Occipital lobe (tissue), 2 donors: ENCODE results near the gene MCTP2. TPM values are rescaled to one million over a fixed set of nuclear protein-coding genes. Genes with fewer than 3 reads are reported as not detected.

Experiments used
- DNase-seq: peaks from one replicate; lab custom pipeline; 2025; lab: John Stamatoyannopoulos, UW
- total RNA-seq: library from RNA; depleted of rRNA; stranded (reverse); fragments of >200 nt; gene quantifications from one replicate; pipeline ENCODE4 v1.2.3, GENCODE V29; 2014

The MCTP2 gene, protein sequence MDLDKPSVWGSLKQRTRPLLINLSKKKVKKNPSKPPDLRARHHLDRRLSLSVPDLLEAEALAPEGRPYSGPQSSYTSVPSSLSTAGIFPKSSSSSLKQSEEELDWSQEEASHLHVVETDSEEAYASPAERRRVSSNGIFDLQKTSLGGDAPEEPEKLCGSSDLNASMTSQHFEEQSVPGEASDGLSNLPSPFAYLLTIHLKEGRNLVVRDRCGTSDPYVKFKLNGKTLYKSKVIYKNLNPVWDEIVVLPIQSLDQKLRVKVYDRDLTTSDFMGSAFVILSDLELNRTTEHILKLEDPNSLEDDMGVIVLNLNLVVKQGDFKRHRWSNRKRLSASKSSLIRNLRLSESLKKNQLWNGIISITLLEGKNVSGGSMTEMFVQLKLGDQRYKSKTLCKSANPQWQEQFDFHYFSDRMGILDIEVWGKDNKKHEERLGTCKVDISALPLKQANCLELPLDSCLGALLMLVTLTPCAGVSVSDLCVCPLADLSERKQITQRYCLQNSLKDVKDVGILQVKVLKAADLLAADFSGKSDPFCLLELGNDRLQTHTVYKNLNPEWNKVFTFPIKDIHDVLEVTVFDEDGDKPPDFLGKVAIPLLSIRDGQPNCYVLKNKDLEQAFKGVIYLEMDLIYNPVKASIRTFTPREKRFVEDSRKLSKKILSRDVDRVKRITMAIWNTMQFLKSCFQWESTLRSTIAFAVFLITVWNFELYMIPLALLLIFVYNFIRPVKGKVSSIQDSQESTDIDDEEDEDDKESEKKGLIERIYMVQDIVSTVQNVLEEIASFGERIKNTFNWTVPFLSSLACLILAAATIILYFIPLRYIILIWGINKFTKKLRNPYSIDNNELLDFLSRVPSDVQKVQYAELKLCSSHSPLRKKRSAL
- total RNA-seq = 0.62 TPM

DNA sequence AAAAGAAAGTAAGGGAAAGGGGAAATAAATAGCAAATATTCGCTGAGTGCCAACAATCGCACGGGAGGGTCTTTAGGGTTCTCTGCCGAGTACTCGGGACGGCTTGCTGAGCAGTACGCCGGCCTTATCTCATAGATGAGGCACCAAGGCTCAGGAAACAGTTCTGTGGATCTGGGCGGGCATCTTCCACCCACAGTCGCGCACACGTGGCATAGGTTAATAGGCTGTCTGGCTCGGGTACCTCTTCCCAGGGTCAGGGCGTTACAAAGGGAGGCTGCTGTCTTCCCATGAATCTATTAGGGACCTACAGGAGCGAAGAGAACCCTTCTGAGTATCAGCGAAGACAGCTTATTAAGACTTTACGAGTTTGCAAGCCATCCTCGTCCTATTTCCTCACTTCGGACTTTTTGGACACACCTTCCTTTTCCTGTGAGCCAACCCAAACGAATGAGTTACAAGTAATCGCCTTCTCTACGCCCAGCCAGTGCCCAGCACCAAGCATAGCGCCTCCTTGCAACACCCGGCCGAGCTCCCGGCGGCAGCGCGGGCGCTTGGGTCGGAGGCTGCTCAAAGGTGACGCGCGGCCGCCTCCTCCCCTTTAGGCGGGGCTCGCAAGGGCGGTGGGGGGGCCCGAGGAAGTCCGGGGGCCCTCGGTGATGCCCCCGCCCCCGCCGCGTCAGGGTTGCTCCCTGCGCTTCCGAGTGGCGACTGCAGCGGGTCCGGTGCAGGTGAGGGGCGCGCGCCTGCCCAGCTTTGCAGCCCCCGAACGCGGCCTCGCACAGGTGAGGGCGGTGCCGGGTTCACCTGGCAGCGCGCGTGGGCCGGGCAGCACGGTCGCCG lies at the start of gene MCTP2:
TSS of gene MCTP2 (plus strand) at position 679 of the 840 bp plus-strand sequence. CDS start 66,705 bp downstream, outside the sequence.
- no peak for DNase-seq

DNA sequence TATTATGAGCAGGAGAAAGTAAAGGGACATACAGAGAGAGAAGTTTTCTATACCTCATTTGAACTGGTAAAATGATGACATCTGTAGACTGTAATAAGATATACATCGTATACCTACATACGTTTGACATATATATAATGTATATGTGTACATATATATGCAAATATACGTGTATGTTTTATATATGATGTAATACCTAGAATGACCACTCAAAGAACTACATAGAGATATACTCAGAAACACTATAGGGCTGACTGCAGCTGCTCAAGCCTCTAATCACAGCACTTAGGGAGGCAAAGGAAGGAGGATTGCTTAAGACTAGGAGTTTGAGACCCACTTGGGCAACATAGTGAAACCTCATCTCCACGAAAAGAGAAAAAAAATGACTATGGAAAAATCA lies 48.5 kb upstream of the MCTP2 start:
- DNase-seq = no peak

DNA sequence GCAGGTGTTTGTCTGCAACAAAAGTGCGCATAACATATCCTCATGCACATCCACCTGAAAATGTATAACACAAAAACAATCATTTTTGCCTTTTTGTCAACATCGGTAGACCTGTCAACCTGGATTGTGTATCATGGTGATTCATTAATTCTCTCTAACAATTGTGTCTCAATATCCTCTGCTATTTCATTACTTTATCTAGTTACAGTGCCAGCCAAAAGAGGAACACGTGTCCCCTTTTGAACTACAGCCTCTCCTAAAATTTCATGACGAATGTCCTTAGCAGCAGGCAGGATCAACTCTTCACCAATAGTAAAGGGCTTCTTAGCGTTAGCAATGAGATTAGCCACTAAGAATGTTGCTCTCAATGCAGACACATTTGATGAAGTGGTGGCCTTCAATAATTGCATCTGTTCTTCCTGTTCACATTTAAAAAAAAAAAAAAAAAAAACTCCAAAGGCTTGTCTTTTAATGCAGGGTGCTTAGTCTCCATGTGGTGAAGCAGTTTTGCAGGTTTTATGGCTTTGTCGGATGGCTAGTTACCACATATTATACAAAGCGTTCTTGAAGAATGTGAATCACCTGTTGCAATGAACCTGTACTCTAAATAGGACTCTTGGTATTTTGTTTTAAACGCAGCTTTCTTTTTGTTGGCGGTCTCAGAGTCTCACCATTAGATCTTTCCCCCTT lies 45.7 kb upstream of the MCTP2 start:
- DNase-seq = no peak

DNA sequence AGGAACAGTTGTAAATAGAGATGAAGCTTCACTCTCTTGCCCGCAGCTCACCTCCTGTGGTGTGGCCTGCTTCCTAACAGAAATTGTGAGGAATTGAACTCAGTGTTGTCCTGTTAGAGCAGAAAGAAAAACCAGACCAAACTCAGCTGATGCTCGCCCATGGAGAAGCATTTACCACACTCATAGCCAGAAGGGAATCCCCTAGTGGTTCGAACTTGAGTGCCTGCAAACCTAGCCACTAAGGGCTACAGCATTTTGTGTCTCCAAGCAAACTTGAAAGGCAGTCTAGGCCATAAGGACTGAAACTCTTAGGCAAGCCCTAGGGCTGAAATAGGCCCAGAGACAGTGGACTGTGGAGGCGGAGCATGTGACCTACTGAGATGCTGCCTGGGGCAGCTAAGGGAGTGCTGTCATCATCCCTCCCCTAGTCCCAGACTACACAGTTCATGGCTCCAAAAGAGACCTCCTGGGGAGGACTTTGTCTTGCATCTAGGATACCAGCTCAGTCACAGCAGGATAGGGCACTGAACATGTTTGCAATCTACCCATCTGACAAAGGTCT lies 44.5 kb upstream of the MCTP2 start:
- no peak for DNase-seq

DNA sequence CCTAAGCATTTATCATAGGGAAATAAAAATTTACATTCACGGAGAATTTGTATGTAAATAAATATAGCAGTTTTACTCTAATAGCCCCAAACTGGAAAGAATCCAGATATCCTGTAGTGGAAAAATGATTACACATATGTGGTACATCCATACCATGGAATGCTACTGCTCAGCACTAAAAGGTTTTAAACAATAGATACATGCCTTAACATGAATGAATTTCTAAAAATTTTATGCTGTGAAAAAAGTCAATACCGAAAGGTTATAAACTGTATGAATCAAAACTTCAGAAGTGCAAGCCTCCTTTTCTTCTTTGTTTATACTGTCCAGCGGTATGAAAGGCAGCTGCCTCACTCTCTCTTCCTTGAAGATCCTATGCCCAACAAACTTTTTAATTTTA lies 37.5 kb upstream of the MCTP2 start:
- no peak for DNase-seq

DNA sequence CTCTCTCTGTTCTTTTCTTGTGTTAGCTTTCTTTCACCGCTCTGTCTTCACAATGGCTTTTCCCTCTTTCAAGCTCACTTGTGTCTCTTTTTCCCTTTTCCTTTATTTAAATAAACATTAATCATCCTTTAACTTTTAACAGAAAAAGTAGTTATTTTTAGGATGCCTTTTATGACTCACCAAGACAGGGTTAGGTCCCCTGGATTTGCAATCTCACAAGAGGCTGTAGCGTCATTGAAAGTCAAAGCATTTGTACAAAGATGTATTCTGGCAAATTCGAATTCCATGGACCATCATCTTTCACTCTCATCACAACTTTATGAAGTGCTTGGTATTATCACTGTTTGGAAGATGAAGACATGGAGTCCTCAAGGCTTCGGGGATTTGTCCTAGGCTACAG lies 34.8 kb upstream of the MCTP2 start:
- no peak for DNase-seq

DNA sequence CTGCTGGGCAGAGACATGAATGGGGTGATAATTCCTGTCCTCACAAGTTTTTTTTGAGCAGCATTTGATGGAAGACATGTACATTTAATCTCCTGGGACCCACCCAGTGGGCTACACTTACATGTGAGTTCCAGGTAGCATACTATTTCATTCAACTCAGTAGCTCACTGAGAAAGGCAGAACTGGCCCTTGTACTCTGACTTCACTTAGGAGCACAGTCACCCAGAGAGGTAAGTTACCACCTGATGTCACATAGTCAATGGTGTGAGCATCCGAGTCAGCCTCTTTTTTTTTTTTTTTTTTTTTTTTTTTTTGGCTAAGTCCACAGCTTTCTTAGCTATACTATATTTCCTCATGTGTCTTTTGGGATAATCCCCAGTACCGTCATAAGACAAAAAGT lies 32.7 kb upstream of the MCTP2 start:
- no peak for DNase-seq

DNA sequence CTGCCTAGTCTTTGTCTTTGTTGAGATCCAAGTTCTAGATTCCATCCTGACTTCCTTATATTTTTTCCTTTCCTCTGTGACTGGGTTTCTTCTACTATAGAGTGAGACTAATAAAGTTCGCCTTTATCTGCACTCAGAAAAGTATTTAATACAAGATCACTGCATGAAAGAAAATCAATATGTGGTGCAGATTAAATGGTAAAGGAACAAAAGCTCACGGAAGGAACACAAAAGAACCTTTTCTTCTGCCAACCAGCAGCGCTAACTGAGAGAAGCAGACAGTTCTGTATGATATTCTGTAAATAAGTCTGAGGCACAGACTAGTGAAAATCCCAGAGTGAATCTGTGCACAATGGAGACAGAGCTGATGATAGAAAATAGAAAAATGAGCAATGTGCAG lies 31.6 kb upstream of the MCTP2 start:
- no peak for DNase-seq

DNA sequence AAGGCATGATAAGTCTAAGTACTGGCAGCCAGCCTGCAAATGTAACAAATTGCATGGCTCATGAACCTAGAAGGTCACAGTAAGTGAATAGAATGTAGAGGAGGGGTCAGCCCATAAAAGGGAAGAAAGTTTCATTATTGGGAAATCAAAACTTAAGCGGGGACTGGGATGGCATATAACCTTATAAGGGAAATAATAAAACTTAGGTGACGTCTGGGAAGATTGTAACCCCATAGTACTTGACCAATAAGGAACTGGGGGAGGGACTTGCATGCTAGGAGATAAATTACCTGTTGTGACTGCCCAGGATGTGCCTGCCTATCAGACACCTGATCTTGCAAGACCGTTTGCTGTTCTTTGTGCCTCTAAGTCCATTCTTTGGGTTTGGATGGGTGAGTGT lies 28.1 kb upstream of the MCTP2 start:
- no peak for DNase-seq

DNA sequence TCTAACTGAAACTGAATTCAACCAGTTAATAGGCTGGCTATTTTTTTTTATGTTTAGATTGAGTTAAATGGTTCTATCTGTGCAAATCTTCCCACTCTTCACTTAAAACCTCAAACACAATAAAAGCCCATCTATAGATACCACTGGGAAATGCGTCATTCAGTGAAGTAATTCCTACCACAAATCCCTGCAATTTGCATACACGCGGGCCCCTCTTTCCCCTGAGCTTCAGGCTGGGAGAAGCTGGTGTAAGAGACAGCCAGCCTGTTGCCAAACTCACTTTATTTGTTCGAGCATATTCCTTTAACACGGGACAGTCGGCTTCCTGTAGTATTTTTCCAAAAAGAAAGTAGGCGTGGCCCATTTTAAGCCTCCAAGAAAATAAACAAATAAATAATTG lies 26.0 kb upstream of the MCTP2 start:
- DNase-seq = no peak

DNA sequence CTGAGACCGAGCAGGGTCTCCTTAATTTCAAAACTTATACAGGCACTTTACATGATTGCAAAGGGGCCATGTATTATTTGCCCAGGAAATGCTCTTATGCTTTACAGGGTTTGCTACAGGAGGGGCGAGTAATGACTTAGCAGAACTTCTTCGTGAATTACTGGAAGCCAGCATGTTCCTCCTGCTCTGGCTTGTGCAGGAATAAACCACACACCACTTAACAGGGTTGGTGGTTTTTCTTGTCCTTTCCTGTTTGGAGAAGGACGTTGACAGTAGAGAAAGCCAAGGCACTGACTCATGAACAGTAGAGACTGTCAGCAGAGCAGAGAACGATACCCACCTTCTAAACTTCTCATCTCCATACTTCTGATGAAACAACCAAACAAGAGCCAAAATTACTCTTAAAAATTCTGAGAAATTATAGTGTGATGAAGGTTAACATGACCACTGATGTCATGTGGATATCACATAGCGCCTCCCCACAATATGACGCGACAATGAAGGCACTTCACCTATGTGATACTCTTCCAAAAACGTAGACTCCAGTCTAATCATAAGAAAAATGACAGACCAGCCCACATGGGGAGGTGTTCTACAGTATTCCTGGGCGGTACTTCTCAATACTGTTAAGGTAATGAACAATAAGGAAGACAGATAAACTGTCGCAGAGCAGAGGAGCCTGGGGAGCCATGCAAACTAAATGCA lies 24.7 kb upstream of the MCTP2 start:
- DNase-seq = no peak

DNA sequence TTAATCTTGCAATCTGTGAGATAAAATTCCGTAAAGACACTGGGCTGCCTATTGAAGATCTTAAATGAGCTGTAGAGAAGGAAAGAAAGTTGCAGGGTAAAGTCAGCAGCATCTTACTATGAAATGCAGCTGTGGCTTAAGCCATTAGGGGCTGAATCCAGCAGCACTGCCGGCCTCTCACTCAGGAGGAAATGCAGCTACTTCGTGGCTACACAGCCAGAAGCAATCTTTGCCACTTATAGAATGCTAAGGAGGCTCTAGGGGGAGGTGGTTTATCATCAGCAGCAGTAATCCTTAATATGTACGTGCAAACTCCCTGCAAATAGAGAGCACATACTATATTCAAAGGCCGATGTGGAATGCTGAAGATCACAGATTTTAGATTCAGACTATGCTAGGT lies 19.1 kb upstream of the MCTP2 start:
- DNase-seq = no peak

DNA sequence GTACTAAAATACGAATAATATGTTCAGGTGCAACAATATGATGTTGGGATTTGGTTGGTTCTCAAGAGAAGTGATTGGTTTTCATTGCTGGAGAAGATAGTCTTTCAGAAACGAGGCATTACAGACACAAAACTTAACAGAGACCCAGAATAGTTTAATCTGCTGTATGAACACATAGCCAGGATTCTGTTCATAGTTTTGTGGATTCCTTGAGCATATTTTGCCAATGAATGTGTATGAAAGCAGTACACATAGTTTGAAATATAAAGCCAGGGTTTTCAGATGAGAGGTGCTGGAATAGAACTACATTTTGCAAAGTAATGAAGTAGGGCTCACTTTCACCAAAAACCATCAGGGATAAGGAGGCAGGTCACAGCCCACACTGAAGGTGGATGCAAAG lies 5.7 kb upstream of the MCTP2 start:
- no peak for DNase-seq

DNA sequence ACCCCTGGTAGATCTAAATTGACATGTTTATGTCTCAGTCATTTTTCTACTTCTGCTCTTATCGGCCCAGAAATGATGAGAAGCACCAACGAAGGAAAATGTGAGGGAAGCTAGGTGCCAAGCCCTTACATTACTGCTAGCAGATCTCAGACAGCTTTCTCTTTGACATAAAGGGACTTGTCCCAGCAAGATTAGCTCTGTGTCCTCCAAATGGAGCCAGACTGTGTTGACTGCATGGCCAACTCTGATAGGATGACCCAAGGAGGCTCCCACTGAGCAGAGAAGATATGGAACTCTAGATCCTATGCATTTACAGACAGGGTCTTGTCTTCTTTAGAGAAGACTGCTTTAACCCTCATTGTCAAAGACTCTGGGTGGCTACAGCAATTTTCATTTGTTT lies 2.8 kb upstream of the MCTP2 start:
- no peak for DNase-seq

DNA sequence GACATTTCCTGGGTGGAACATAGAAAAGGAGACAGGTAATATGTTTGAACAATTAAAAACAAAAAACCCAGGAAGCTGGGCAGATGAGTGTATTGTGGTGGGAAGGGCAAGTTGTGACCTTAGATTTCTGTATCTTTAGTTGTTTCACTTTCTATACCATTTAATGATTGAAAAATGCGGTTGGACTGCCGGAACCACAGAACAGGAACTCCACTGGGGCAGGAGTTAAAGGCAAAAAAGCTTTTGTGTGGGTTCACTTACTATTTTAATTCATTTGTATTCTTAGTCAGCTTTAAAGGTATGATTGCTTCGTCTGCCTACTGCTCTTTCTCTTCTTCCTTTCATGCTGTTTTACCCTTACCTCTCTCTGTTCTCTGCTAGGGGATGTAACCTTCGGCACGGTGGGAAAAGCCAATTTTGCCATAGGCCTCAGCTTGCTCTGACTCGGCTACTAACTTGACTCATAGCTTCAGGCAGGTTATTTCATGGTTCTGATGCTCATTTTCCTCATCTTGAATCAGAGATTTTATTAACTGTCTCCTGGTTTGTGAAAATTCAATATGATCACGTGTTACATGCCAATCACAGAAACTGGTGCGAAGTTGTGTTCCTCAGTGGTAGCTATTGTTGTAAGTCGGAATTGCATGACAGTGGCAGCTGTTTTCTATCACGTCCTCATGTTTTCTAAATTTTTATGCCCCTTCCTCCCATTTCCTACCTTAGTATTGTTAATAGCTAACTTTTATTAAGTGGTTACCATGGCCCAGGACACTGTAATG lies 1.6 kb upstream of the MCTP2 start:
- DNase-seq = no peak

DNA sequence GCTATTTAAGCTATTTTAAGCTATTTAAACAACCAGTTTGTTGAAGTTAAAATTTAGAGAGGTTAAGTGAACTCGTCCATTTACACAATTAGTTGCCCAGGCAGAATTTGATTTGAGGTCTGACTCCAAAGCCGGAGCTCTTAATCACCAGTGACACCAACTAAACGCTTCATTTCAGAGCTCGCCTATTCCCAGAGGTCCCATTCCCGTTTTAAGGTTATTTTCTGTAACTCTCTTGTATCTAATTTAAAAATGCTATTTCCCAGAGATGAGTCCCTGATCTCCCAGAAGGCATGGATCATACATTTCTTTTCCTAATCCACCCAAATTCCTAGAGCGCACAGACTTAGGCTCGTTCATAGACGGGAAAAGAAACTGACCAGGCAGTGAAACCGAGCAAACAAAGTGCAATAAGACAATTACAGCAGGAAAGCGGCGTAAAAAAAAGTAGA lies 904 bp upstream of the MCTP2 start:
- DNase-seq = no peak

DNA sequence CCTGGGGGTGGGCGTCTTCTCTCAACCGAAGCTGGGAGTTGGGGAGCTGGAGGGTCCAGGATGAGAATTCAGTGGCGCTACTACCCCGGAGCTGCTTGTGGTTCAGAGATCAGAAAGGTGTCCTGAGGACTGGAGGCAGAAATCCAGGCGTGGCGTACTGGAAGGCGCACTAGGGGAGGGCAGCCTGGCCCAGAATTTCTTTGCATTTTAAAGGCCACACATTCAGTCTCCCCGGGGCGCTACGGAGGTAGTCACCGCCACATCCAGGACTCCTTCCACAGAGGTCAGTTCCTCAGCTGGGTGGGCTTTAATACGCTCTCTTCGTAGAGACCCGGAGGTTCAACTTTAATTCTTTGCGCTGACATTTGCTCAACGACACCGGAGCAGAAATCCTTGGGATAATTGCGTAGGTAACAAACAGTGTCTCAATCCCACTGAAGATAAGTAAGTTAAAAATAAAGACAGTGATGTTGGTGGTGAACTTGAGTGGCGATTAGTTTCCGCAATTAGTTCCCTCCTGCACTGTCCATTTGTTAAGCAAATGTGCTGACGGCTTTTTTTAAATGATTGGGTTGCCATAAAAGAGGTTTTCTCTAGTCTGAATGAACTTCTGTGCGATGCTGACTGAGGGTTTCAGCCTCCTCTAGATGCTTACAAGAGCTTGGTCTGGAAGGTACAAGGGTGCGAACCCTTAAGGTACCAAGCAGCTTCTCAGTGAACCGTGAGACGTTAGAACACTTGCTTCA lies 535 bp downstream of the MCTP2 start:
- no peak for DNase-seq

DNA sequence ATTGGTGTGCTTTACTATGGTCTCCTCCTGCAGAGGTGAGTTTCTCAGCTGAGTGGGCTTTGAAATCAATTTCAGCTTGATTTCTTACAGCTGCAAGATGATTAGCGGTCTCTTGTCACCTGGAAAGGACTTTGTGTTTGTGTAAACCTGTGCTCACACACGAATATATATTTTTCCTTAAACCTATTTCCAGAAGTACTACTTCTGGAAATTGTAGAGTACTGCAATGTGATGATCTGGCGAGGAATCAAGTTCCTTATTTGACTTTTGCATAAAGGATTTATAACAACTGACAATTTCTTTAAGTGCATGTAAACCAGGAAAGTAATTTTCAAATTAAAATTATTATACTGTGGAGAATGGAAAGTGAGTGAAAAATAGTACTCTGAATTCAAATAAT lies 2.1 kb downstream of the MCTP2 start:
- no peak for DNase-seq

DNA sequence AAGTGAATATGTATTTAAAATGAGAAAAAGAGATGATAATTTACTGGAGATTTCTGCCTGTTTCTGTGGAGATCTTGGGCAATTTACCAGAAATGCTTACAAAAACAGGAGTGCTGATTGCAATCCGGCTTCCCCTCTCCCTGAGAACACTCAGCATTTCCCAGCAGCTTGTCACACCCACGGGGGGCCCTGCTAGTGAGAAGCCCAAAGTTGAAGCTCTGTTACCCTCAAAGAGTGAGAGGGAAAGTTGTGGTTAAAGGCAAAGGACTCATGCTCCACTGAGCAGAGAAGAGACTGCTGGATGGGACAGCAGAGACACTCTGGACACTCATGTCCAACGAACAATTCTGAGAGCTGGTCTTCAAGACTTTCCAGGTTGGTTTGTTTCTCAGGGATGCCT lies 2.9 kb downstream of the MCTP2 start:
- no peak for DNase-seq
